DMS53 treated with DMSO at 0.1 percent for 48 hours (cell line): ENCODE results near the gene RHEBL1.

ENCODE experiments used
- DNase-seq: peaks from one replicate; lab custom pipeline; 2025; ENCODE audit not compliant: unreplicated experiment; lab: John Stamatoyannopoulos, UW

Gene RHEBL1, protein sequence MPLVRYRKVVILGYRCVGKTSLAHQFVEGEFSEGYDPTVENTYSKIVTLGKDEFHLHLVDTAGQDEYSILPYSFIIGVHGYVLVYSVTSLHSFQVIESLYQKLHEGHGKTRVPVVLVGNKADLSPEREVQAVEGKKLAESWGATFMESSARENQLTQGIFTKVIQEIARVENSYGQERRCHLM

GRCh38 chr12:49069507-49070346 is at the start of gene RHEBL1:
TSS of gene RHEBL1 (minus strand) at chr12:49069979. CDS start at chr12:49069785, 194 bp downstream.
- peak; percentile 94 for DNase-seq

GRCh38 chr12:49111206-49111605 is 41.4 kb upstream of the RHEBL1 start:
- no peak for DNase-seq

DNA sequence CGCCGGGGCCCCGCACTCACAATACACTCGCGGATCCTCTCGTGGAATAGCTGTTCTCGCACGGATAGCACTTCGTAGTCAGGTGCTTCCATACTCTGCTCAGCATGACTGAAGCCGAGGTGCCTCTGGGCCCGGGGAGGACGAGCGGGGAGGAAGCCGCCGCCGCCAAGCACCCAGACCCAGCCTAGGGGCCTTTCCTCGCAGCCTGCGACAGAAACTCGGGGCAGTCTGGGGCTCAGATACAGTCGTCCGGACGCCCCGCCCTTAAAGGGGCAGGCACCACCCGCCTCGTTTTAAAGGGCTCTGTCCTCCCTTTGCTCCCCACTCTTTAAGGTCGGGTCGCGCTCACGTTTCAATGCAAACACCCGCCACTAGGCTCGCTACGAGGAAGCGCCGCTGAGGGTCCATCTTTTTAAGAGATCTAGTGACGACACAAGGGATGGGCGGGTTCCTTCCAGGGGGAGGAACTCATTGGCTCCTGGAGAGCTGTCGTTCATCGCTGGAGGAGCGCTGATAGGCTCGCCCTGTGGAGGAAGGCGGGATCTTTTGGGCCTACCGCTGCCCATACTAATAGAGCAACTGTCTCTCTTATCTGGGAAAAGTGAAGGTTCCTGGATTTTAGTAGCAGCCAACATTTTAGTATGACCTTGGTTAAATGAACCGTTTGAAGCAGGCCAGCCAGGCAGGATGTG is 40.8 kb upstream of the RHEBL1 start, which contains the start of gene LMBR1L:
TSS of gene LMBR1L (minus strand) at position 384 of the 692 bp plus-strand sequence. CDS start at position 92, 292 bp downstream.
- DNase-seq, result peak; percentile 89

DNA sequence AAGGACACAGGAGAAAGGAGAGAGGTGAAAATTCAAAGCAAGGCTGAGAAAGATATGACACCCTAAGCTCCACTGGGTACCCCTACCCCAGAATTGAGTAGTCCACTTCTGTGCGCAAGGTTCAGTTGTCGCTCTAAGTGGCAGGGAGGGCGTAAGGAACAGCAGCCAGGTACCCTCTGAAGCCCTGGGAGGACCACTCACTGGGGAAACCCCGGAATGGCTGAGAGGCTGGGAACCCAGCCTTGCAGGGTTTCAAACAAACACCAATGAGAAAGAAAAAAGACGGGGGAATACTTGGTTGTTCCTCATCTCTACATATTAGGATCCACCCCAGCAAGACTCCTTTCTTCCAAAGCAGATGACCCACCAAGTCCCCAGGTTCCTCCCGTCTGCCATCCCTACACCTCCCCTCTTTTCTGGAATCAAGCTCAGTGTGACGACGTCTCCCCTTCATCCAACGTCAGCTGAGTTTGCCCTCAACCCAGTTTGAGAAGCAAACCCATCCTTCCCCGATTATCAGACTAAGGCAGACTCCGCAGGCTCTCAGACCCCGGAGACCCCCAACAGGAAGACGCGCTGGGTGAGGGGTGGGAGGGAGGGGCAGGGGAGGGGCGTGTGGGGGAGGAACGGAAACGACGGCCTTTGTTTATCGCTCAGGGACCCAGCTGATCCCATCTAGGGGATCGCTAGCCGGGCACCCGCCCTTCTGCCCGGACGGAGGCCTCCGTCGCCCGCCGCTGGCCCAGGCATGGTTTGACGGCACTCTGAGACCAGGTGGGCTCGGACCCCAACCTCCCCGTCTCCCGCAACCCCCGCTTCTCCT is 40.1 kb upstream of the RHEBL1 start:
- DNase-seq, result no peak

DNA sequence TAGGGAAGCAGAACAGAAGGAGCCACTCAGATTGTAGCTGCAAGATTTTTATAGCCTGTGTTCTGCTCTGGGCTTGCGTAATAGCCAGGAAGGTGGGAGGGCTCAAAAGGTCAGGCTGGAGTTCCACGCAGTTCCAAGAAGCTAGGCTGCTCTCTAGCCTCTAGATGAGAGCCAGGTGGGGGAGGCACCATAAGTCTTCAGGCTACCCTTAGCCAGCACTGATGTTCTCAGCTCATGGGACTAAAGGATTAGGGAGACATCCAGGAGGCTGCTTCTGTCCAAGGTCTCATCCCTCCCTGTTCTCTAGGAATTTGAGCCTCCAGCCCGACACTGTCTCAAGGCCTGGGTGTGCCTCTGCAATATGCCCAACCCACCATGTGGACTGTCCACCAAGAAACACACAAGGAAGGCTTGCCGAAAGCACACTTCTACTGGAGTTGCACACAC is 39.2 kb upstream of the RHEBL1 start:
- DNase-seq, result no peak

GRCh38 chr12:49105504-49106084 is 35.8 kb upstream of the RHEBL1 start:
- no peak for DNase-seq

- no peak for DNase-seq
Observed at GRCh38 chr12:49104822-49105221, 35.0 kb upstream of the RHEBL1 start.

DNA sequence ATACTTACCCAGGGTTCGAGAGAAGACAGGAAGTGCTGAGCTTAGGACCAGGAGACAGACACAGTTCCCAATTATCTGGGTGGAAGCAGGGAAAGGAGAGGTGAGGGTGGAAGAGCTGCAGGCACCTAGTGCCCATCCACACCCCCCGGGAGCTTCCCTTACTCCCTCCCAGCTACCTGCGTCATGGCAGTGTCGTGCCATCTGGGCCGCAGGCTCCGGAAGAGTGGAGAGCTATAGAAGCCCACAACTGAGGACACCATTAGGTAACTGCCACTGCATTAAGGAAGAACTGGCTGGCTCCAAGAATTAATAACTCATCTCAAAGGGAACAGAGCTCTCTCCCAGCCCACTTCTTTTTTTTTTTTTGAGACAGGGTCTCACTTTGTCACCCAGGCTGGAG is 30.6 kb upstream of the RHEBL1 start:
- no peak for DNase-seq

- no peak for DNase-seq
Observed at GRCh38 chr12:49098703-49099102, 28.9 kb upstream of the RHEBL1 start.

DNA sequence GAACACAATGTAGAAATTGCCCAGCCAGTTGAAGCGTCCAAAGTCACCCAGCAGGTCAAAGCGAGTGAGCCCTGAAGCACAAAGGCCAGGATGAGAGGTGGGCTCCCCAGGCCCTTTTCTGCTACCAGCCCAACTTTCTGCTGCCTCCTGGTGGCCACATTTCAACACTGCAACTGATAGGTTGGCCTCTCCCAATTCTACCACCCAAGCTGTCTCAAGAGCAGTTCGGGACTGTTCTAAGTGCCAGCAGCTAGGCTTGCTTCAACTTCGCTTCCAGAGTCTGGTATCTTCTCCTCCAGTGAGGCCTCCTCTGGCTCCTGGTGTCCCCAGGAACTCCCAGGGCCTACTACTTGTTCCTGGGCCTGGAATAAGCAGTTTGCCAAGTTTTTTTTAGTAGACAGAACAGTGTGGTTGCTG is 28.3 kb upstream of the RHEBL1 start:
- no peak for DNase-seq

- DNase-seq, result no peak
Observed at GRCh38 chr12:49097381-49097780, 27.6 kb upstream of the RHEBL1 start.

- DNase-seq, result no peak
Observed at GRCh38 chr12:49094975-49095365, 25.2 kb upstream of the RHEBL1 start.

GRCh38 chr12:49094160-49094974 is 24.6 kb upstream of the RHEBL1 start, which contains the start of gene DHH:
TSS of gene DHH (minus strand) at chr12:49094801. CDS start at chr12:49094512, 289 bp downstream.
- DNase-seq, result no peak

- no peak for DNase-seq
Observed at GRCh38 chr12:49093792-49094159, 24.0 kb upstream of the RHEBL1 start.

DNA sequence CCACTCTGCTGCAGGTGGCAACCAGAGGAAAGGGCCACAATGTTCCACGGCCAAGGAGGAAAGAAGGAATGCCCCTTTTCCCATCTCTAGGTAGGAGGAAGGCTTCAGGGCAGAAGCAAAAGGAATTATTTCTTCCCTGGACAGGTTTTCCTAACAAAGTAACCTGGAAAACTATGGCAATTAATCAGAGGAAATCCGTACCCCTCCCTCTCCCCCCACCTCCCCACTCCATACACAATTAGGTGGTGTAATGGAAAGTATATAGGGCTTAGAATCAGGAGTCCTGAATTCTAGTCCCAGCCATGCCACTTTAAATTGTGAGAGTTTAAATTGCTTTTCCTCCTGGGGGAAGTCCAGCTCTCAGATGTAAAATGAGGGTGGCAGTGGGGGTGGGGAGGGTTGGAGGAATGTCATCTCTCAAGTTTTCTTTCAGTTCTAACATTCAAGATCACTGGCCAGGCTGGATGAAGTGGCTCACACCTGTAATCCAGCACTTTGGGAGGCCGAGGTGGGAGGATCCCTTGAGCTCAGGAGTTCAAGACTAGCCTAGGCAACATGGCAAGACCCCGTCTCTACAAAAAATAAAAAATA is 23.1 kb upstream of the RHEBL1 start:
- DNase-seq, result no peak

DNA sequence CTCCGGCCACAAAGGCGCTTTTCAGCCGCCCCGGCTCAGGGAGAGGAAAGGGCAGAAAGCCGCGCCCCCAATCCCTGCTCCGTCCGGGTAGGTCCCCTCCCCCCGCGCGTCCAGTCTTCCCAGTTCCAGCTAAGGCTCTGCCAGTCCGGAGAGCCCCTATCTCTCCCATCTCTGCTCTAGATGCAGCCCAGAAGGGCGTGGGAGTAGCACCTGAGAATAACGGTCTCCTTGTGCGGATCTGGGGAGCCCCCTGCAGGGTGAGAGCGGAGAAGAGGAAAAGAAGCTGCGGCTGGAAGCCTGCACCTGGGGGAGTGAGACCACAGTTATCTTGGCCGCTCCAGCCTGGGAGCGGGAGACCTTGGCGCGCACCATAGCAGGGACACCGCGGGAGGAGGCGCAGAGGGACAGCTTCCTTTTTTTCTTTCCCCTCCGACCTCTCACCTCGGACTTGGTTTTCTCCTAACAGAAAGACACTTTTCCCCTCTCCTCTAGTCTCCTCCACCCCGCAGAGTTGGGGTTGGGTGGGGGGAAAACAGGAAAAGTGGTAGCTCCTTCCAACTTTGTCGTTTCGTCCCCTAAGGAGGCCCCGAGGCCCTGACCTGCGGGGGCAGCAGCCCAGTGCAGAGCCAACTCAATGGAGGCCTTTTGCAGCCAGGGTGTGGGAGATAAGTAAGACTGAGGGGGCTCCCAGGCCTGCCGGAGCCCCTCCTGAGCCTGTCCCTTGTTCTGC is 22.5 kb upstream of the RHEBL1 start:
- no peak for DNase-seq

DNA sequence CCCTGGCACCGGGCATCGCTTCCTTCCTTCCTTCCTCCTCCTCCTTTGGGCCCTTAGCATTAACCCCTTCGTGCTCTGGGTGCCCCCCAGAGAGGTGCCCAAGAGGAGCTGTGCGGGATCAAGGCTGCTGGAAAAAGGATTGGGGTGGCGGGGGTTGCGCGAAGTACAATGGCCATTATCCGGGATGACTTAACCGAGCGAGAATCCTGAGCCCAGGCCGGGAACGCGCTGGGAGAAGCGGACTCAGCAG is 22.0 kb upstream of the RHEBL1 start:
- DNase-seq, result no peak

DNA sequence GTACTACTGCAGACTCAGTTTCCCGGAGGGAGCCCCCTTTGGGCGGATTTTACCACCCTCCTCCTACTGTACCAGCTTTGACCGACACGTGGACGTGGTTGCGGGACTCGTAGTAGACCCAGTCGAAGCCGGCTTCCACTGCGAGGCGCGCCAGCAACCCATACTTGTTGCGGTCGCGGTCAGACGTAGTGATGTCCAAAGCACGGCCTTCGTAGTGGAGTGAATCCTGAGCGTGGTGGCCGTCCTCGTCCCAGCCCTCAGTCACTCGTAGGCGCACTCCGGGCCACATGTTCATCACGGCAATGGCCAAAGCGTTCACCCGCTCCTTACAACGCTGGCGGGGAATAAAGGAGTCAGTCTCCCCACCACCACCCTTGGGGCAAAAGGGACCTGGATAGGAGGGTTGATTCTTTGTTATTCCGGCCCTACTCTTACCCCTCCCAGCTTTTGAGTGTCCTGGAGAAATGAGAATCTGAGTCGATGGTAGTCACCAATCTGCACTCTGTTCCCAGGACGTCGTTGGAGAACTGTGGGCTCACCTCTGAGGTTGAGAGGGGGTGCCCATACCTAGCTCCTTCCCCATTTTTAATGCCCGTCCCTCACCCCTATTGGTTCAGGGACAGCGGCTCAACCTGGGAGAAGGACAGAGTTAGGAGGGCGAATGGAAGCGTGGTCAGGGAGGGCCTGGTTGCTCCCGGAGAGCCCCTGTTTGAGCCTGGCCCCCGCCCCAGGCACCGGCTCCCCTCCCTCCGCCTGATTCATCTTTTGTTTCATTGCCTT is 21.5 kb upstream of the RHEBL1 start:
- DNase-seq, result no peak
